Ramos (cell line): ENCODE data around the gene PYGO2.

ENCODE experiments used
- in situ Hi-C: fragments of 300-500 bp; cut with MboI; formaldehyde crosslinking; loops from one replicate; pipeline ENCODE4 v1.14.3; 2022; ENCODE audit warnings: low sequenced_read_pairs; ENCODE audit not compliant: unreplicated experiment

The PYGO2 gene

GRCh38 chr1:154966111-154966510 is 4.5 kb upstream of the PYGO2 start:
- in situ Hi-C loops = no loop called here

GRCh38 chr1:154964359-154964758 is 2.8 kb upstream of the PYGO2 start:
- in situ Hi-C loops = no loop called here

- in situ Hi-C loops = no loop called here
Observed at GRCh38 chr1:154963643-154964042, 2.1 kb upstream of the PYGO2 start.

- in situ Hi-C loops = no loop called here
Observed at GRCh38 chr1:154962795-154963330, 1.3 kb upstream of the PYGO2 start.

GRCh38 chr1:154962156-154962749 is 671 bp upstream of the PYGO2 start:
- in situ Hi-C loops = no loop called here

- in situ Hi-C loops = no loop called here
Observed at GRCh38 chr1:154960446-154961136, 991 bp downstream of the PYGO2 start.

GRCh38 chr1:154959426-154959780 is 2.2 kb downstream of the PYGO2 start:
- in situ Hi-C loops = no loop called here

GRCh38 chr1:154958681-154959425 is 2.7 kb downstream of the PYGO2 start:
- in situ Hi-C loops = no loop called here

- in situ Hi-C loops = no loop called here
Observed at GRCh38 chr1:154958036-154958435, 3.5 kb downstream of the PYGO2 start.

- in situ Hi-C loops = no loop called here
Observed at GRCh38 chr1:154957091-154957657, 4.4 kb downstream of the PYGO2 start.

GRCh38 chr1:154956544-154956941 is 5.0 kb downstream of the PYGO2 start:
- in situ Hi-C loops = no loop called here

GRCh38 chr1:154955718-154956543 is 5.7 kb downstream of the PYGO2 start, which contains the start of gene PBXIP1:
Gene PBXIP1 (minus strand): TSS chr1:154956099. CDS start chr1:154953721, 2,378 bp downstream.
- in situ Hi-C loops = no loop called here

- in situ Hi-C loops = no loop called here
Observed at GRCh38 chr1:154955039-154955717, 6.4 kb downstream of the PYGO2 start.

GRCh38 chr1:154954541-154954940 is 7.0 kb downstream of the PYGO2 start:
- in situ Hi-C loops = no loop called here

GRCh38 chr1:154953611-154954038 is 8.0 kb downstream of the PYGO2 start:
- in situ Hi-C loops = no loop called here

- in situ Hi-C loops = no loop called here
Observed at GRCh38 chr1:154952664-154953063, 8.9 kb downstream of the PYGO2 start.

GRCh38 chr1:154951901-154952657 is 9.5 kb downstream of the PYGO2 start:
- in situ Hi-C loops = no loop called here

- in situ Hi-C loops = no loop called here
Observed at GRCh38 chr1:154948079-154948478, 13.5 kb downstream of the PYGO2 start.
